DOHH2 (cell line): ENCODE results near the gene ZNF444.

Experiments
- H3F3A ChIP-seq: fragments of 200-600 bp; sonication (generic), shearing (Covaris generic); 2 replicates; pipeline ENCODE4 v1.6.0; 2016; ENCODE audit warnings: antibody characterized with exemption, mild to moderate bottlenecking; ENCODE audit not compliant: control insufficient read depth, insufficient read depth
- H3K27ac ChIP-seq: fragments of 200-600 bp; sonication (generic); 2 replicates; pipeline ENCODE4 v1.5.1; 2014; ENCODE audit warnings: low read depth, mild to moderate bottlenecking, low read length, moderate library complexity
- H3K27me3 ChIP-seq: fragments of 200-600 bp; sonication (generic); 2 replicates; pipeline ENCODE4 v1.6.1; 2014; ENCODE audit warnings: mild to moderate bottlenecking, low read length, mixed read lengths; ENCODE audit not compliant: control insufficient read depth
- H3K36me3 ChIP-seq: fragments of 200-600 bp; sonication (generic); 2 replicates; pipeline ENCODE4 v1.6.1; 2014; ENCODE audit warnings: mild to moderate bottlenecking, low read length, moderate library complexity, mixed read lengths; ENCODE audit not compliant: control insufficient read depth
- H3K4me1 ChIP-seq: fragments of 200-600 bp; sonication (generic); 2 replicates; pipeline ENCODE4 v1.6.1; 2014; ENCODE audit warnings: mild to moderate bottlenecking, low read length, mixed read lengths; ENCODE audit not compliant: control insufficient read depth
- H3K4me2 ChIP-seq: fragments of 200-600 bp; sonication (generic); 2 replicates; pipeline ENCODE4 v1.6.0; 2014; ENCODE audit warnings: mild to moderate bottlenecking, low read length, moderate library complexity
- H3K4me3 ChIP-seq: fragments of 200-600 bp; sonication (generic); 2 replicates; pipeline ENCODE4 v1.5.1; 2014; ENCODE audit warnings: mild to moderate bottlenecking, low read length, mixed read lengths
- H3K79me2 ChIP-seq: fragments of 200-600 bp; sonication (generic); 2 replicates; pipeline ENCODE4 v1.6.1; 2014; ENCODE audit warnings: mild to moderate bottlenecking, low read length, mixed read lengths; ENCODE audit not compliant: control insufficient read depth
- H3K9me2 ChIP-seq: fragments of 200-600 bp; sonication (generic); replicated peaks from 2 replicates; pipeline ENCODE4 v1.6.1; 2014; ENCODE audit warnings: mild to moderate bottlenecking, low read length, mixed read lengths; ENCODE audit not compliant: control insufficient read depth
- H3K9me3 ChIP-seq: fragments of 200-600 bp; sonication (generic); 2 replicates; pipeline ENCODE4 v1.6.1; 2014; ENCODE audit warnings: antibody characterized with exemption, low read length, mixed read lengths; ENCODE audit not compliant: control insufficient read depth, insufficient read depth
- H4K20me1 ChIP-seq: fragments of 200-600 bp; sonication (generic); 2 replicates; pipeline ENCODE4 v1.6.0; 2014; ENCODE audit warnings: low read depth, mild to moderate bottlenecking, antibody characterized with exemption, low read length, moderate library complexity; ENCODE audit not compliant: control insufficient read depth, insufficient read depth
- CTCF ChIP-seq: fragments of 200-600 bp; sonication (generic); IDR thresholded peaks from one replicate; pipeline ENCODE4 v1.5.1; 2014; ENCODE audit warnings: antibody characterized with exemption, mild to moderate bottlenecking, low read depth, low read length; ENCODE audit not compliant: poor library complexity, severe bottlenecking
- EZH2phosphoT487 ChIP-seq: fragments of 200-600 bp; sonication (generic); IDR thresholded peaks from 2 replicates; pipeline ENCODE4 v1.6.1; 2017; ENCODE audit warnings: borderline replicate concordance, mild to moderate bottlenecking, antibody characterized with exemption, low read length, moderate library complexity, mixed read lengths

Gene ZNF444

GRCh38 chr19:56155124-56155687 lies 14.1 kb downstream of the ZNF444 start:
- peaks cover 21% of the 10 kb centered on the region for H3K36me3 ChIP-seq
- no peaks in the 10 kb centered on the region for H3K4me1 ChIP-seq
- no peak overlapping the region for H3K4me3 ChIP-seq
- H3K4me2 ChIP-seq: no peak overlapping the region
- H3K9me3 ChIP-seq: no peaks in the 10 kb centered on the region
- H3K27me3 ChIP-seq: no peaks in the 10 kb centered on the region
- no peak overlapping the region for H3K27ac ChIP-seq
- H4K20me1 ChIP-seq: no peaks in the 10 kb centered on the region
- no peaks in the 10 kb centered on the region for H3K9me2 ChIP-seq
- H3K79me2 ChIP-seq: peaks cover 18% of the 10 kb centered on the region
- no peaks in the 10 kb centered on the region for H3F3A ChIP-seq
- peak; percentile 50 for TF ChIP-seq CTCF
- TF ChIP-seq EZH2phosphoT487: no peak

DNA sequence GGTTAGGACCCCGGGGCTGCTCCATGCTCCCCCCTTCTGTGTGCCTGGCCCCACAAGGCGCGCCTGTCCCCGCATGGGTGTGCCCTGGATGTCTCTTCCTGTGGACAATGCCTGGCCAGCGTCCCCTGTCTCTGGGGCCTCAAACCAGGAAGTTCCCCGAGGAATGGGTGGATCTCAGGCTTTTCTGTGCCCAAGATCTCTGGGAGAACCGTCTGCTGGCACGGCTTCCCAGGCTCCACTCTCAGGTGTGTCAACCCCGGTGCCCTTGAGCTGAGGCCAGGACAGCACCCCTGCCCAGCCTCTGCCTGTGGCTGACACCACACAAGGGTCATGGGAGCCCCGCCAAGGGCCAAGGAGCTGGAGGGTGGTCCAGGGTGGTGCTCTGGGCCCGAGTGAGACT lies 15.7 kb downstream of the ZNF444 start:
- TF ChIP-seq CTCF (no peak), EZH2phosphoT487 (no peak)
- Histone ChIP-seq H3K9me2 (no peaks in the 10 kb centered on the region), H3K4me2 (no peak overlapping the region), H3K27me3 (no peaks in the 10 kb centered on the region), H3K4me3 (no peak overlapping the region), H3K27ac (no peak overlapping the region), H3K4me1 (no peaks in the 10 kb centered on the region), H3K79me2 (peaks cover 12% of the 10 kb centered on the region; the same call in 1 of the 2 replicates), H4K20me1 (no peaks in the 10 kb centered on the region), H3K9me3 (no peaks in the 10 kb centered on the region), H3F3A (no peaks in the 10 kb centered on the region), H3K36me3 (peaks cover 21% of the 10 kb centered on the region)

DNA sequence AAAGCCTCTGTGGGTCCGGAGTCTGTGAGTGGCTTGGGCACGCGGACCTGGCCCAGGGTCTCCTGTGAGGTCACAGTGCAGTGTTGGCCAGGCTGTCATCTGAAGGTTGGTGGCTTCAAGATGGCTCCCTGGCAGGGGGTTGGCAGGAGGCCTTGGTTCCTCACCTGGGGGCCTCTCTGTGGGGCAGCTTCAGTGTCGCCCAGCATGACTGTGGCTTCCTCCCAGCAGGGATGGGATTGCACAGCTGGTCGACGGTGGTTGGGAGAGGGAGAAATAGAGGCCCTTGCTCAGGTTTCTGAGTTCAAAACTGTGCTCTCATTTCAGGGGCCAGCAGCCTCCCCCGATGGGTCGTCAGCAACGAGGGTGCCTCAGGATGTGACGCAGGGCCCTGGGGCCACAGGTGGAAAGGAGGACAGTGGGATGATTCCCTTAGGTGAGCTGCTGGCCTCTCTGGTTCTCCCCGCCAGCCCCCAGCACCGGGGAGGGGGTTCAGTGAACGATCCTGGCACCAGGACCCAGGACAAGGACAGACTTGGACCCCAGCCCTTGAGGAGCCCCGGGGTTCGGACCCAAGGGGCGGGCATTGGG lies 17.2 kb downstream of the ZNF444 start:
- TF ChIP-seq CTCF: no peak
- TF ChIP-seq EZH2phosphoT487: no peak
- H3K9me3 ChIP-seq: no peaks in the 10 kb centered on the region
- no peaks in the 10 kb centered on the region for H3K9me2 ChIP-seq
- no peaks in the 10 kb centered on the region for H3F3A ChIP-seq
- H3K4me1 ChIP-seq: no peaks in the 10 kb centered on the region
- no peak overlapping the region for H3K4me2 ChIP-seq
- no peak overlapping the region for H3K4me3 ChIP-seq
- no peak overlapping the region for H3K27ac ChIP-seq
- 0 out of 2 replicates have a peak, but pooled peaks cover 2% of the 10 kb centered on the region for H3K79me2 ChIP-seq
- peaks cover 21% of the 10 kb centered on the region for H3K36me3 ChIP-seq
- H4K20me1 ChIP-seq: no peaks in the 10 kb centered on the region
- no peaks in the 10 kb centered on the region for H3K27me3 ChIP-seq
